RWPE2 (cell line): Measurements from ENCODE around the gene PCDH8.

Source experiments
- ATAC-seq: fragments of 200-7000 bp; cut with Tn5 transposase; 3 replicates; pipeline ENCODE4 v1.9.1; 2021; ENCODE audit warnings: low read depth
- DNase-seq: peaks from one replicate; pipeline ENCODE4 v3.0.0-alpha.2; 2020; ENCODE audit warnings: low spot score
- H3K27ac ChIP-seq: fragments of 450-650 bp; 2 replicates; pipeline ENCODE4 v1.5.1; 2017; ENCODE audit warnings: mild to moderate bottlenecking; ENCODE audit not compliant: poor library complexity, severe bottlenecking
- H3K27me3 ChIP-seq: fragments of 250-450 bp; sonication (Bioruptor Pico); 2 replicates; pipeline ENCODE4 v1.5.1; 2021; ENCODE audit warnings: mild to moderate bottlenecking, moderate library complexity; ENCODE audit not compliant: insufficient read depth, poor library complexity, severe bottlenecking
- H3K36me3 ChIP-seq: fragments of 250-450 bp; sonication (Bioruptor Pico); 2 replicates; pipeline ENCODE4 v1.5.1; 2020; ENCODE audit warnings: low read depth, mild to moderate bottlenecking, moderate library complexity
- H3K4me1 ChIP-seq: fragments of 250-450 bp; sonication (Bioruptor Pico); 2 replicates; pipeline ENCODE4 v1.5.1; 2021; ENCODE audit warnings: mild to moderate bottlenecking, moderate library complexity; ENCODE audit not compliant: insufficient read depth, poor library complexity, severe bottlenecking
- H3K4me3 ChIP-seq: fragments of 250-450 bp; sonication (Bioruptor Pico); 2 replicates; pipeline ENCODE4 v1.5.1; 2021; ENCODE audit warnings: mild to moderate bottlenecking, moderate library complexity; ENCODE audit not compliant: severe bottlenecking
- H3K9me3 ChIP-seq: fragments of 250-450 bp; sonication (Bioruptor Pico); 2 replicates; pipeline ENCODE4 v1.5.1; 2021; ENCODE audit warnings: mild to moderate bottlenecking, moderate library complexity; ENCODE audit not compliant: severe bottlenecking
- CTCF ChIP-seq: fragments of 450-650 bp; IDR thresholded peaks from one replicate; pipeline ENCODE4 v1.5.1; 2017; ENCODE audit warnings: mild to moderate bottlenecking, moderate library complexity; ENCODE audit not compliant: poor library complexity, severe bottlenecking

PCDH8 gene

GRCh38 chr13:52868190-52868589, 19.8 kb upstream of the PCDH8 start:
- H3K4me1 ChIP-seq: no peaks in the 10 kb centered on the region
- H3K27me3 ChIP-seq: no peaks in the 10 kb centered on the region
- no peak overlapping the region for H3K4me3 ChIP-seq
- DNase-seq (no peak), ATAC-seq (no peak)
- H3K27ac ChIP-seq: no peak overlapping the region
- no peaks in the 10 kb centered on the region for H3K36me3 ChIP-seq
- H3K9me3 ChIP-seq: no peaks in the 10 kb centered on the region
- no peak for TF ChIP-seq CTCF

- Histone ChIP-seq H3K27me3 (no peaks in the 10 kb centered on the region), H3K9me3 (no peaks in the 10 kb centered on the region), H3K36me3 (no peaks in the 10 kb centered on the region), H3K4me1 (no peaks in the 10 kb centered on the region), H3K27ac (no peak overlapping the region), H3K4me3 (no peak overlapping the region)
- DNase-seq: no peak
- ATAC-seq: no peak
- no peak for TF ChIP-seq CTCF
These were observed 16.5 kb upstream of the PCDH8 start for GRCh38 chr13:52864941-52865340.

GRCh38 chr13:52862358-52863206, 14.1 kb upstream of the PCDH8 start:
- no peak for DNase-seq
- H3K27ac ChIP-seq: no peak overlapping the region
- TF ChIP-seq CTCF: peak; percentile 49
- no peak for ATAC-seq
- no peaks in the 10 kb centered on the region for H3K27me3 ChIP-seq
- H3K9me3 ChIP-seq: no peaks in the 10 kb centered on the region
- H3K36me3 ChIP-seq: no peaks in the 10 kb centered on the region
- H3K4me3 ChIP-seq: no peak overlapping the region
- H3K4me1 ChIP-seq: no peaks in the 10 kb centered on the region

GRCh38 chr13:52852444-52852843, 4.0 kb upstream of the PCDH8 start:
- ATAC-seq (no peak), DNase-seq (no peak)
- no peak overlapping the region for H3K4me3 ChIP-seq
- no peaks in the 10 kb centered on the region for H3K4me1 ChIP-seq
- no peak for TF ChIP-seq CTCF
- H3K27me3 ChIP-seq: peaks cover 47% of the 10 kb centered on the region
- no peak overlapping the region for H3K27ac ChIP-seq
- no peaks in the 10 kb centered on the region for H3K9me3 ChIP-seq
- no peaks in the 10 kb centered on the region for H3K36me3 ChIP-seq
